KMS-11 (cell line): ENCODE measurements around the gene RIPOR3.
"Not testable (repeated sequence)": the region's sequence is repeated elsewhere in the genome, so short reads cannot be mapped to it uniquely, and the experiment has no call there.

Source experiments
- H2AFZ ChIP-seq: fragments of 200-600 bp; sonication (generic); 2 replicates; pipeline ENCODE4 v1.6.1; 2016; ENCODE audit warnings: antibody characterized with exemption, mixed run types, low read depth
- H3K27ac ChIP-seq: fragments of 200-600 bp; sonication (generic); 2 replicates; pipeline ENCODE4 v1.6.1; 2016; ENCODE audit warnings: mild to moderate bottlenecking, mixed run types
- H3K27me3 ChIP-seq: fragments of 200-600 bp; sonication (generic); 2 replicates; pipeline ENCODE4 v1.6.1; 2017; ENCODE audit warnings: mild to moderate bottlenecking, low read depth, mixed run types, moderate library complexity; ENCODE audit not compliant: insufficient read depth
- H3K36me3 ChIP-seq: fragments of 200-600 bp; sonication (generic); 2 replicates; pipeline ENCODE4 v1.6.1; 2017; ENCODE audit warnings: mild to moderate bottlenecking, mixed run types; ENCODE audit not compliant: insufficient read depth
- H3K4me1 ChIP-seq: fragments of 200-600 bp; sonication (generic); 2 replicates; pipeline ENCODE4 v1.6.1; 2016; ENCODE audit warnings: mild to moderate bottlenecking, low read depth, mixed run types; ENCODE audit not compliant: poor library complexity, severe bottlenecking
- H3K4me2 ChIP-seq: fragments of 200-600 bp; sonication (generic); 2 replicates; pipeline ENCODE4 v1.7.0; 2016; ENCODE audit warnings: mild to moderate bottlenecking, mixed run types
- H3K4me3 ChIP-seq: fragments of 200-600 bp; sonication (generic); IDR thresholded peaks from 2 replicates; pipeline ENCODE4 v1.6.1; 2017; ENCODE audit warnings: low read depth, low read length, mixed read lengths; ENCODE audit not compliant: insufficient read depth
- H3K79me2 ChIP-seq: fragments of 200-600 bp; sonication (generic); 2 replicates; pipeline ENCODE4 v1.6.1; 2016; ENCODE audit warnings: low read depth, mixed run types; ENCODE audit not compliant: insufficient read depth
- H3K9ac ChIP-seq: fragments of 200-600 bp; sonication (generic); 2 replicates; pipeline ENCODE4 v1.6.1; 2016; ENCODE audit warnings: mild to moderate bottlenecking, mixed run types
- H4K20me1 ChIP-seq: fragments of 200-600 bp; sonication (generic); 2 replicates; pipeline ENCODE4 v1.6.1; 2016; ENCODE audit warnings: mild to moderate bottlenecking, mixed run types; ENCODE audit not compliant: insufficient read depth
- CTCF ChIP-seq: fragments of 200-600 bp; sonication (generic); conservative IDR thresholded peaks from 2 replicates; pipeline ENCODE4 v1.6.1; 2017; ENCODE audit warnings: low read depth, mild to moderate bottlenecking, antibody characterized with exemption, low read length, moderate library complexity, mixed read lengths

RIPOR3 gene

GRCh38 chr20:50642288-50642803, 49.0 kb downstream of the RIPOR3 start:
- Histone ChIP-seq H3K4me2 (no peak overlapping the region), H3K36me3 (no peaks in the 10 kb centered on the region), H4K20me1 (no peaks in the 10 kb centered on the region), H3K4me3 (no peak overlapping the region), H3K4me1 (no peaks in the 10 kb centered on the region), H3K79me2 (no peaks in the 10 kb centered on the region), H3K9ac (no peak overlapping the region), H2AFZ (no peak overlapping the region), H3K27ac (no peak overlapping the region), H3K27me3 (no peaks in the 10 kb centered on the region)
- TF ChIP-seq CTCF = no peak

DNA sequence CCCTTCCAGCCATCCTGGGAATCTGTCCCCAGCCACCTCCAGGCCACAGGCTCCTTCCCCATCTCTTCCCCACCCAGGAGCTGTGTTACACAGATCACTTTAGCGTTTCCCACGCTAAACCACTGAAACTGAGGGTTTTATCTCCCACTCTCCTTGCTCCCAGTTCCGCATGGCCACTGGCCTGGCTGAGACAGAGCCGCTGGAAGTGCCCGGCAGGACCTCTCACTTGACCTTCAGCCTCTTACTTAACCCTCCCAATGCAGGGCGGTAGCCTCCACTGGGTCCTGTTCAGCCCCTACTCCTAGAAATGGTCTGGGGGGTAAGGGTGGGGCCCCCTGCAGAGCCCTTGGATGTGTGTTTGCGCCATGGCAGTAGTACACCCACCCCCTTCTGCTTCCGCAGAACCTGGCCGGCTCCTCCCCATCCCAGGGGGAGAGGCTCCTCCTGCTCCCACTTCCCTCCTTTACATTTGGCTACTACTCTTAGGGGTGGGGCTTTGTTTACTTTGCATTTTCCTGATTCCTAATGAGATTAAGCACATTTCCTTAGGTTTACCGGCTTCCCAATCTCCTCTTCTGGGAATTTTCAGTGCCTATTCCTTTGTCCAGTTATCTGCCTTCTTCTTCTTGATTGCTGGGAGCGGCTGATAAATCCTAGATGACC, 49.6 kb downstream of the RIPOR3 start:
- not testable (repeated sequence) for H3K4me1 ChIP-seq, H3K4me3 ChIP-seq, H3K27ac ChIP-seq, H3K27me3 ChIP-seq, H3K9ac ChIP-seq, H4K20me1 ChIP-seq, H3K4me2 ChIP-seq, H3K79me2 ChIP-seq, H2AFZ ChIP-seq, H3K36me3 ChIP-seq

- H2AFZ ChIP-seq, H4K20me1 ChIP-seq, H3K27me3 ChIP-seq, H3K36me3 ChIP-seq, H3K4me1 ChIP-seq, H3K9ac ChIP-seq, H3K79me2 ChIP-seq, H3K4me3 ChIP-seq, H3K27ac ChIP-seq, H3K4me2 ChIP-seq: not testable (repeated sequence)
Measured at GRCh38 chr20:50639971-50640711, 51.2 kb downstream of the RIPOR3 start.

- not testable (repeated sequence) for H2AFZ ChIP-seq
Measured at GRCh38 chr20:50638015-50638847, 53.1 kb downstream of the RIPOR3 start.

GRCh38 chr20:50636601-50637540, 54.5 kb downstream of the RIPOR3 start:
- Histone ChIP-seq H3K4me2 (no peak overlapping the region), H3K4me3 (no peak overlapping the region), H3K27me3 (peaks cover 22% of the 10 kb centered on the region), H3K79me2 (no peaks in the 10 kb centered on the region), H3K4me1 (peaks cover 7% of the 10 kb centered on the region), H3K36me3 (no peaks in the 10 kb centered on the region), H4K20me1 (no peaks in the 10 kb centered on the region), H2AFZ (no peak overlapping the region), H3K27ac (no peak overlapping the region), H3K9ac (no peak overlapping the region)
- no peak for TF ChIP-seq CTCF

More at GRCh38 chr20:50638015-50638847, 53.1 kb downstream of the RIPOR3 start:
- not testable (repeated sequence) for H3K9ac ChIP-seq, H3K79me2 ChIP-seq, H3K36me3 ChIP-seq, H3K4me3 ChIP-seq, H3K4me1 ChIP-seq, H3K27ac ChIP-seq, H3K4me2 ChIP-seq, H4K20me1 ChIP-seq
- H3K27me3 ChIP-seq = peaks cover 12% of the 10 kb centered on the region; the same call in 1 of the 2 replicates
